Left renal pelvis (tissue), 4 donors: ENCODE measurements around the gene SFSWAP. TPM values are rescaled to one million over a fixed set of nuclear protein-coding genes. Genes with fewer than 3 reads are reported as not detected.
"Not testable (repeated sequence)": the region's sequence is repeated elsewhere in the genome, so short reads cannot be mapped to it uniquely, and the experiment has no call there.

Source experiments
- DNase-seq, 4 donors: peaks; one replicate each; pipeline ENCODE4 v3.0.0-alpha.2; 2013; ENCODE audit warnings: low read depth in 4 of 4, low spot score in 3 of 4
- polyA plus RNA-seq, 4 donors: library from polyadenylated mRNA; unstranded; fragments of 120-200 nt; gene quantifications; one replicate each; pipeline ENCODE4 v1.2.1, GENCODE V29; 2013; ENCODE audit not compliant: insufficient read length in 4 of 4

Gene SFSWAP
- polyA plus RNA-seq, 4 donors: 40.3 to 58.4 (median 47.4) TPM

GRCh38 chr12:131701705-131702572 is 9.0 kb upstream of the SFSWAP start:
- no peak for DNase-seq

GRCh38 chr12:131702573-131702877 is 8.4 kb upstream of the SFSWAP start:
- no peak for DNase-seq

- DNase-seq: no peak
Measured at GRCh38 chr12:131703161-131703560, 7.7 kb upstream of the SFSWAP start.

- no peak for DNase-seq
Measured at GRCh38 chr12:131704509-131704908, 6.4 kb upstream of the SFSWAP start.

- DNase-seq: not testable (repeated sequence)
Measured at GRCh38 chr12:131706709-131707108, 4.2 kb upstream of the SFSWAP start.

GRCh38 chr12:131709226-131709625 is 1.7 kb upstream of the SFSWAP start:
- no peak for DNase-seq

- no peak for DNase-seq
Measured at GRCh38 chr12:131711551-131712205, 788 bp downstream of the SFSWAP start.

- no peak for DNase-seq
Measured at GRCh38 chr12:131713349-131713748, 2.5 kb downstream of the SFSWAP start.

GRCh38 chr12:131714759-131715158 is 3.9 kb downstream of the SFSWAP start:
- DNase-seq: no peak

GRCh38 chr12:131716282-131716681 is 5.4 kb downstream of the SFSWAP start:
- DNase-seq: no peak

- no peak for DNase-seq
Measured at GRCh38 chr12:131720241-131720640, 9.4 kb downstream of the SFSWAP start.

GRCh38 chr12:131720921-131721320 is 10.0 kb downstream of the SFSWAP start:
- DNase-seq: no peak

GRCh38 chr12:131721548-131721947 is 10.7 kb downstream of the SFSWAP start:
- DNase-seq: no peak

GRCh38 chr12:131723532-131723931 is 12.6 kb downstream of the SFSWAP start:
- DNase-seq: no peak

GRCh38 chr12:131724534-131724933 is 13.6 kb downstream of the SFSWAP start:
- DNase-seq: no peak

GRCh38 chr12:131725503-131725902 is 14.6 kb downstream of the SFSWAP start:
- DNase-seq: no peak

GRCh38 chr12:131728720-131729119 is 17.8 kb downstream of the SFSWAP start:
- no peak for DNase-seq

- DNase-seq: no peak
Measured at GRCh38 chr12:131729254-131729955, 18.5 kb downstream of the SFSWAP start.

GRCh38 chr12:131732996-131733615 is 22.2 kb downstream of the SFSWAP start:
- DNase-seq: no peak

GRCh38 chr12:131733874-131734273 is 23.0 kb downstream of the SFSWAP start:
- no peak for DNase-seq
